IMR-90 (cell line): ENCODE data around the gene PTPRH. TPM values are rescaled to one million over a fixed set of nuclear protein-coding genes. Genes with fewer than 3 reads are reported as not detected.

ENCODE experiments used
- ATAC-seq: fragments of 200-7000 bp; cut with Tn5 transposase; 2 replicates; pipeline ENCODE4 v1.9.1; 2020; ENCODE audit warnings: low read depth, mild to moderate bottlenecking, moderate library complexity
- BruUV-seq: library from RNA; stranded (reverse); fragments of 400-500 nt; replicated peaks from 2 replicates; lab custom pipeline; 2021; lab: Mats Ljungman, UMichigan
- CTCF ChIA-PET: fragments of 300-600 bp; formaldehyde crosslinking; extraction: SDS; loops from one replicate; lab custom pipeline; 2021; ENCODE audit warnings: antibody characterized with exemption; lab: Yijun Ruan, JAX
- POLR2A ChIA-PET: fragments of 300-600 bp; sonication (Branson Sonifier 250); formaldehyde crosslinking; loops from one replicate; lab custom pipeline; 2022; ENCODE audit warnings: antibody characterized with exemption; ENCODE audit not compliant: unreplicated experiment; lab: Charles Lee
- DNase-seq: peaks from one replicate; pipeline ENCODE4 v3.0.0; 2013
- H2AFZ ChIP-seq: replicated peaks from 2 replicates; pipeline ENCODE3; 2013; ENCODE audit warnings: low read length, mild to moderate bottlenecking; ENCODE audit not compliant: poor library complexity
- H2AK5ac ChIP-seq: 2 replicates; pipeline ENCODE4 v1.6.1; 2013; ENCODE audit warnings: low read depth, low read length, inconsistent platforms
- H2AK9ac ChIP-seq: replicated peaks from 2 replicates; pipeline ENCODE3; 2013; ENCODE audit warnings: mild to moderate bottlenecking, low read depth, low read length, moderate library complexity; ENCODE audit not compliant: poor library complexity
- H2BK120ac ChIP-seq: 2 replicates; pipeline ENCODE4 v1.6.1; 2013; ENCODE audit warnings: low read depth, low read length, inconsistent platforms
- H2BK15ac ChIP-seq: 3 replicates; pipeline ENCODE4 v1.6.1; 2013; ENCODE audit warnings: low read depth, low read length, inconsistent platforms
- H2BK20ac ChIP-seq: 2 replicates; pipeline ENCODE4 v1.6.1; 2013; ENCODE audit warnings: low read depth, mild to moderate bottlenecking, inconsistent platforms, low read length, moderate library complexity
- H2BK5ac ChIP-seq: 2 replicates; pipeline ENCODE4 v1.6.1; 2013; ENCODE audit warnings: mild to moderate bottlenecking, low read depth, low read length, inconsistent platforms; ENCODE audit not compliant: poor library complexity, severe bottlenecking
- H3K14ac ChIP-seq: replicated peaks from 2 replicates; pipeline ENCODE4 v1.6.1; 2013; ENCODE audit warnings: low read depth, low read length, inconsistent platforms
- H3K18ac ChIP-seq: 2 replicates; pipeline ENCODE4 v1.6.1; 2013; ENCODE audit warnings: low read depth, low read length, control low read depth
- H3K23ac ChIP-seq: 2 replicates; pipeline ENCODE4 v1.6.1; 2013; ENCODE audit warnings: low read depth, low read length, inconsistent platforms
- H3K27ac ChIP-seq: 2 replicates; pipeline ENCODE4 v1.5.1; 2013; ENCODE audit warnings: mild to moderate bottlenecking, control low read depth, low read length; ENCODE audit not compliant: insufficient read depth
- H3K27me3 ChIP-seq: 2 replicates; pipeline ENCODE4 v1.6.1; 2013; ENCODE audit warnings: low read length; ENCODE audit not compliant: control insufficient read depth, insufficient read depth
- H3K36me3 ChIP-seq: 2 replicates; pipeline ENCODE4 v1.6.1; 2013; ENCODE audit warnings: low read length, mixed read lengths; ENCODE audit not compliant: control insufficient read depth, insufficient read depth
- H3K4ac ChIP-seq: 2 replicates; pipeline ENCODE4 v1.6.1; 2013; ENCODE audit warnings: low read depth, low read length, inconsistent platforms
- H3K4me1 ChIP-seq: 2 replicates; pipeline ENCODE4 v1.6.1; 2013; ENCODE audit warnings: low read length, mixed read lengths; ENCODE audit not compliant: control insufficient read depth, insufficient read depth
- H3K4me2 ChIP-seq: 2 replicates; pipeline ENCODE4 v1.6.1; 2013; ENCODE audit warnings: low read depth, mild to moderate bottlenecking, control low read depth, low read length, moderate library complexity
- H3K4me3 ChIP-seq: 2 replicates; pipeline ENCODE4 v1.5.1; 2013; ENCODE audit warnings: low read depth, mild to moderate bottlenecking, control low read depth, low read length, moderate library complexity; ENCODE audit not compliant: insufficient read depth
- H3K56ac ChIP-seq: 2 replicates; pipeline ENCODE4 v1.6.1; 2013; ENCODE audit warnings: low read length, inconsistent platforms; ENCODE audit not compliant: insufficient read depth; ENCODE audit errors: extremely low read depth
- H3K79me1 ChIP-seq, 2 experiments: 2 replicates each; pipeline ENCODE4 v1.6.1; 2013; ENCODE audit warnings: low read length in 2 of 2, inconsistent platforms in 1 of 2, low read depth in 1 of 2
- H3K9ac ChIP-seq: 2 replicates; pipeline ENCODE4 v1.6.1; 2013; ENCODE audit warnings: low read depth, low read length, control low read depth
- H3K9me1 ChIP-seq: 2 replicates; pipeline ENCODE4 v1.6.1; 2013; ENCODE audit warnings: low read length, inconsistent platforms; ENCODE audit not compliant: insufficient read depth
- H3K9me3 ChIP-seq: 2 replicates; pipeline ENCODE4 v1.6.1; 2013; ENCODE audit warnings: low read length; ENCODE audit not compliant: control insufficient read depth, insufficient read depth
- H4K20me1 ChIP-seq: 2 replicates; pipeline ENCODE4 v1.6.1; 2013; ENCODE audit warnings: low read length, inconsistent platforms; ENCODE audit not compliant: insufficient read depth
- H4K5ac ChIP-seq: 2 replicates; pipeline ENCODE4 v1.6.1; 2013; ENCODE audit warnings: mild to moderate bottlenecking, low read depth, low read length, control low read depth
- H4K8ac ChIP-seq, 2 experiments: 2 replicates each; pipeline ENCODE4 v1.6.1; 2013; ENCODE audit warnings: low read depth in 2 of 2, low read length in 2 of 2, control low read depth in 1 of 2, inconsistent platforms in 1 of 2
- H4K91ac ChIP-seq: 2 replicates; pipeline ENCODE4 v1.6.1; 2013; ENCODE audit warnings: low read depth, low read length, inconsistent platforms; ENCODE audit not compliant: insufficient read depth
- CTCF ChIP-seq: conservative IDR thresholded peaks from 2 replicates; pipeline ENCODE4 v1.5.1; 2012; ENCODE audit warnings: mild to moderate bottlenecking, low read depth, low read length, improper control_type of control experiment
- MAFK ChIP-seq: IDR thresholded peaks from 2 replicates; pipeline ENCODE4 v1.6.1; 2012; ENCODE audit warnings: low read depth, low read length, improper control_type of control experiment
- MAZ ChIP-seq: IDR thresholded peaks from 2 replicates; pipeline ENCODE4 v1.6.1; 2012; ENCODE audit warnings: low read depth, mild to moderate bottlenecking, low read length, improper control_type of control experiment, moderate library complexity, borderline replicate concordance
- POLR2A ChIP-seq: IDR thresholded peaks from 2 replicates; pipeline ENCODE4 v1.6.1; 2012; ENCODE audit warnings: mild to moderate bottlenecking, low read depth, low read length
- RFX5 ChIP-seq: IDR thresholded peaks from 2 replicates; pipeline ENCODE4 v1.8.0; 2012; ENCODE audit warnings: low read depth, mild to moderate bottlenecking, low read length, moderate library complexity
- WGBS, 2 experiments: methylation state at CpG; one replicate each; pipeline versions ENCODE4 v1.1.5 to v1.1.7; 2013; ENCODE audit warnings: missing lambda C conversion rate in 2 of 2; ENCODE audit not compliant: insufficient read length in 1 of 2; ENCODE audit errors: extremely low coverage in 2 of 2; 5-methylcytosine and 5-hydroxymethylcytosine counted together
- dilution Hi-C: fragments of 300-500 bp; cut with HindIII; formaldehyde crosslinking; loops from one replicate; pipeline ENCODE4 v1.14.3; 2018; ENCODE audit warnings: low sequenced_read_pairs; ENCODE audit not compliant: unreplicated experiment
- in situ Hi-C: fragments of 300-500 bp; cut with MboI; formaldehyde crosslinking; loops from 3 replicates; pipeline ENCODE4 v1.14.3; 2019; ENCODE audit warnings: low sequenced_read_pairs, inconsistent platforms, mixed read lengths
- intact Hi-C: fragments of 100-400 bp; cut with micrococcal nuclease; formaldehyde crosslinking; loops from 2 replicates; pipeline ENCODE4 v1.10.0; 2022
- polyA plus RNA-seq, 3 experiments: library from polyadenylated mRNA; depleted of rRNA; stranded (reverse); fragments of >200 nt; gene quantifications; 2 replicates each; pipeline ENCODE4 v1.2.3, GENCODE V29; 2012; ENCODE audit warnings: low replicate concordance in 1 of 3
- total RNA-seq: library from RNA; depleted of rRNA; stranded (reverse); fragments of >200 nt; gene quantifications from 2 replicates; pipeline ENCODE4 v1.2.3, GENCODE V29; 2012

The PTPRH gene
- total and polyA plus RNA-seq, 2 of the 4 experiments (the other 2 are of a cell fraction), result 1.3 to 3.4 TPM

- WGBS, 2 experiments, result 84% methylated on average over 5 of the region's 18 CpGs; no CpG with 5 or more reads in 1 of the 2 experiments
- ATAC-seq, result no peak
- no peak overlapping the region for H3K4me3 ChIP-seq
- H3K56ac ChIP-seq, result no peak overlapping the region
- no peak overlapping the region for H4K91ac ChIP-seq
- no peak overlapping the region for H3K14ac ChIP-seq
- H2AFZ ChIP-seq, result no peak overlapping the region
- ChIA-PET CTCF (no interaction called here), POLR2A (no interaction called here)
- H3K27me3 ChIP-seq, result no peaks in the 10 kb centered on the region
- H3K9me3 ChIP-seq, result no peaks in the 10 kb centered on the region
- no peaks in the 10 kb centered on the region for H3K79me1 ChIP-seq
- dilution Hi-C loops, result no loop called here
- H2BK15ac ChIP-seq, result no peak overlapping the region
- H3K27ac ChIP-seq, result no peak overlapping the region
- H3K9me1 ChIP-seq, result 0 out of 2 replicates have a peak, but pooled peaks cover 6% of the 10 kb centered on the region
- DNase-seq, result no peak
- H3K4me2 ChIP-seq, result no peak overlapping the region
- no peak overlapping the region for H2AK9ac ChIP-seq
- H2BK20ac ChIP-seq, result no peak overlapping the region
- no peak overlapping the region for H3K9ac ChIP-seq
- H3K4ac ChIP-seq, result no peak overlapping the region
- H2AK5ac ChIP-seq, result no peak overlapping the region
- H2BK120ac ChIP-seq, result no peak overlapping the region
- no peak overlapping the region for H2BK5ac ChIP-seq
- no peak overlapping the region for H3K18ac ChIP-seq
- H3K23ac ChIP-seq, result no peak overlapping the region
- in situ Hi-C loops, result no loop called here
- no peak overlapping the region for H4K5ac ChIP-seq
- no peaks in the 10 kb centered on the region for H3K4me1 ChIP-seq
- TF ChIP-seq MAZ, result no peak
- TF ChIP-seq CTCF, result no peak
- no peak for TF ChIP-seq RFX5
- TF ChIP-seq MAFK, result no peak
- TF ChIP-seq POLR2A, result no peak
- peaks cover 11% of the 10 kb centered on the region for H4K20me1 ChIP-seq
- peaks cover 39% of the 10 kb centered on the region for H3K36me3 ChIP-seq
- no TSS peak for BruUV-seq
- intact Hi-C loops, result no loop called here
- H4K8ac ChIP-seq, result no peak overlapping the region
Observed at GRCh38 chr19:55226788-55227187, 17.5 kb upstream of the PTPRH start.
